Measurements from ENCODE around the gene PIP4K2B.

DNA sequence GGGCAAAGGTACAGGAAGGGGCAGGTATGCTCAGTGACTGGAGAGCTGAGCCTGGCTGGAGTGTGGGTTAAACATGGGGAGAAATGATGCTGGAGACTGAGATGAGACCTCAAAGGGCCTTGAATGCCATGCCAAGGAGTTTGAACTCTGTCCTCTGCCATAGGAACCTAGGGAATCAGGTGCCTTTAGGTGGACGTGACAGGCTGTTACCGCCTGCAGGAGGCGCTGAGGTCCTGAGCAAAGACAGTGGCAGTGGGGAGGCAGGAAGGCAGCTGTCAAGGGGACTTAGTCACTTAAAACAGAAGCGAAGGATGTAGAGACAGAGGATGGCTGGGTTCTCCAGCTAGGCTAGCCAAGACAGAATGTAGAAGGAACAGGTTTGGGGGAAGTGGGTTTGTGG, 37.7 kb downstream of the PIP4K2B start:
- TF ChIP-seq POLR2A (IDR thresholded peaks at IDR 0.05) = no peak
- TF ChIP-seq, protein P1, sequence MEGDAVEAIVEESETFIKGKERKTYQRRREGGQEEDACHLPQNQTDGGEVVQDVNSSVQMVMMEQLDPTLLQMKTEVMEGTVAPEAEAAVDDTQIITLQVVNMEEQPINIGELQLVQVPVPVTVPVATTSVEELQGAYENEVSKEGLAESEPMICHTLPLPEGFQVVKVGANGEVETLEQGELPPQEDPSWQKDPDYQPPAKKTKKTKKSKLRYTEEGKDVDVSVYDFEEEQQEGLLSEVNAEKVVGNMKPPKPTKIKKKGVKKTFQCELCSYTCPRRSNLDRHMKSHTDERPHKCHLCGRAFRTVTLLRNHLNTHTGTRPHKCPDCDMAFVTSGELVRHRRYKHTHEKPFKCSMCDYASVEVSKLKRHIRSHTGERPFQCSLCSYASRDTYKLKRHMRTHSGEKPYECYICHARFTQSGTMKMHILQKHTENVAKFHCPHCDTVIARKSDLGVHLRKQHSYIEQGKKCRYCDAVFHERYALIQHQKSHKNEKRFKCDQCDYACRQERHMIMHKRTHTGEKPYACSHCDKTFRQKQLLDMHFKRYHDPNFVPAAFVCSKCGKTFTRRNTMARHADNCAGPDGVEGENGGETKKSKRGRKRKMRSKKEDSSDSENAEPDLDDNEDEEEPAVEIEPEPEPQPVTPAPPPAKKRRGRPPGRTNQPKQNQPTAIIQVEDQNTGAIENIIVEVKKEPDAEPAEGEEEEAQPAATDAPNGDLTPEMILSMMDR (IDR thresholded peaks at IDR 0.05) = no peak
- TF ChIP-seq EP300 (IDR thresholded peaks at IDR 0.05) = no peak
